Hepatocyte (in vitro differentiated cells): ENCODE measurements around the gene SPSB4. TPM values are rescaled to one million over a fixed set of nuclear protein-coding genes. Genes with fewer than 3 reads are reported as not detected.
"Not testable (repeated sequence)": the region's sequence is repeated elsewhere in the genome, so short reads cannot be mapped to it uniquely, and the experiment has no call there.

Experiments
- DNase-seq: peaks from one replicate; pipeline ENCODE4 v3.0.0-alpha.2; 2016; ENCODE audit warnings: low spot score
- H2AFZ ChIP-seq: fragments of 200-600 bp; sonication (generic); 2 replicates; pipeline ENCODE4 v1.6.0; 2016; ENCODE audit warnings: antibody characterized with exemption, mild to moderate bottlenecking
- H3K27ac ChIP-seq: fragments of 200-600 bp; sonication (generic); 2 replicates; pipeline ENCODE4 v1.5.1; 2016; ENCODE audit warnings: mild to moderate bottlenecking
- H3K27me3 ChIP-seq: fragments of 200-600 bp; sonication (generic); 2 replicates; pipeline ENCODE4 v1.6.1; 2016
- H3K36me3 ChIP-seq: fragments of 200-600 bp; sonication (generic); replicated peaks from 2 replicates; pipeline ENCODE4 v1.5.1; 2016; ENCODE audit warnings: low read depth; ENCODE audit not compliant: insufficient read depth
- H3K4me1 ChIP-seq: fragments of 200-600 bp; sonication (generic); 2 replicates; pipeline ENCODE4 v1.5.1; 2016; ENCODE audit warnings: mild to moderate bottlenecking, moderate library complexity; ENCODE audit not compliant: insufficient read depth
- H3K4me2 ChIP-seq: fragments of 200-600 bp; sonication (generic); 2 replicates; pipeline ENCODE4 v1.6.0; 2016
- H3K4me3 ChIP-seq: fragments of 200-600 bp; sonication (generic); 2 replicates; pipeline ENCODE4 v1.5.1; 2016; ENCODE audit warnings: mild to moderate bottlenecking
- H3K79me2 ChIP-seq: fragments of 200-600 bp; sonication (generic); 2 replicates; pipeline ENCODE4 v1.6.0; 2017; ENCODE audit warnings: mild to moderate bottlenecking
- H3K9me2 ChIP-seq: fragments of 200-600 bp; sonication (generic); replicated peaks from 2 replicates; pipeline ENCODE4 v1.6.0; 2017; ENCODE audit warnings: mild to moderate bottlenecking; ENCODE audit not compliant: insufficient read depth
- H3K9me3 ChIP-seq: fragments of 200-600 bp; sonication (generic); 2 replicates; pipeline ENCODE4 v1.5.1; 2016; ENCODE audit warnings: low read depth, mild to moderate bottlenecking
- H4K20me1 ChIP-seq: fragments of 200-600 bp; sonication (generic); 2 replicates; pipeline ENCODE4 v1.6.0; 2016; ENCODE audit warnings: mild to moderate bottlenecking; ENCODE audit not compliant: insufficient read depth, poor library complexity, severe bottlenecking
- EZH2 ChIP-seq: fragments of 200-600 bp; sonication (generic); IDR thresholded peaks from 2 replicates; pipeline ENCODE4 v1.6.1; 2016; ENCODE audit warnings: antibody characterized with exemption, mild to moderate bottlenecking, borderline replicate concordance
- EZH2phosphoT487 ChIP-seq: fragments of 200-600 bp; sonication (generic); IDR thresholded peaks from one replicate; pipeline ENCODE4 v1.6.1; 2018; ENCODE audit warnings: antibody characterized with exemption, mild to moderate bottlenecking, low read depth, moderate library complexity; ENCODE audit not compliant: unreplicated experiment, severe bottlenecking
- WGBS: methylation state at CpG from one replicate; pipeline ENCODE4 v1.1.6; 2016; ENCODE audit warnings: low lambda C conversion rate; ENCODE audit errors: missing lambda C conversion rate; 5-methylcytosine and 5-hydroxymethylcytosine counted together
- polyA plus RNA-seq: library from polyadenylated mRNA; unstranded; fragments of >200 nt; fragmentation: Nextera tagmentation; extraction: Ambion mirVana; gene quantifications from 2 replicates; pipeline ENCODE4 v1.2.1, GENCODE V29; 2016
- total RNA-seq: library from RNA; depleted of rRNA; stranded (reverse); fragments of >200 nt; gene quantifications from 2 replicates; pipeline ENCODE4 v1.2.3, GENCODE V29; 2014
- TF ChIP-seq, protein P1 (sequence below): fragments of 200-600 bp; sonication (generic); IDR thresholded peaks from 2 replicates; pipeline ENCODE4 v1.5.1; 2016; ENCODE audit warnings: antibody characterized with exemption, mild to moderate bottlenecking; ENCODE audit not compliant: poor library complexity

Gene SPSB4
- total and polyA plus RNA-seq, 2 experiments from 2014 or later, result 1.0 to 1.3 TPM

DNA sequence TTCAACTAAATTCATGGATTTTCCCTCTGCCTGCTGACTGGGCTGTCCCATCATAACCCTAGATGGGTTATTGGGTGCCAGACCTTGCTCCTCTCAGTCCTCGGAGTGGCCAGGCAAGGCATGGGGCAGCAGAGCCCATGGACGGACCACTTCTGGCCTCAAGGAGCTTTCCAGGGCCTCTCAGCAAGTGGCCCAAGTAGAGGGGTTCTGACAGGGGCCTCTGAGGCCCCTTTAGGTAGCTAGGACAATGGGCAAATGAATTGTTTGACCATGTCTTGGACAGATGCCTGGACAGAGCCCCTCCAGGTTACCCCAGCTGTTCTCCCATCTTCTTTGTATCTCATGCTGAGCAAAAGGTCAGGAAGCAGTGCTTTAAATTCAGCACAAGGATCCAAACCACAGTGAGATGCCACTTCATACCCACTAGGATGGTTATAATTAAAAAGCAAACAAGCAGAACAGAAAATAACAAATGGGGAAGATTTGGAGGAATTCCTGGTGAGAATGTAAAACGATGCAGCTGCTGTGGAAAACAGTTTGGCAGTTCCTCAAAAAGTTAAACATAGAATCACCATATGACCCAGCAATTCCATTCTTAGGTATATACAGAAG is 61.6 kb downstream of the SPSB4 start:
- Histone ChIP-seq H3K9me3 (no peaks in the 10 kb centered on the region), H3K4me1 (no peaks in the 10 kb centered on the region), H3K4me3 (no peak overlapping the region), H3K27ac (no peak overlapping the region), H3K4me2 (no peak overlapping the region), H3K36me3 (no peaks in the 10 kb centered on the region), H4K20me1 (no peaks in the 10 kb centered on the region), H2AFZ (no peak overlapping the region), H3K79me2 (no peaks in the 10 kb centered on the region), H3K27me3 (no peaks in the 10 kb centered on the region), H3K9me2 (no peaks in the 10 kb centered on the region)
- no peak for DNase-seq
- WGBS, result 95% methylated on average over 3 of the region's 3 CpGs
- TF ChIP-seq, protein P1, sequence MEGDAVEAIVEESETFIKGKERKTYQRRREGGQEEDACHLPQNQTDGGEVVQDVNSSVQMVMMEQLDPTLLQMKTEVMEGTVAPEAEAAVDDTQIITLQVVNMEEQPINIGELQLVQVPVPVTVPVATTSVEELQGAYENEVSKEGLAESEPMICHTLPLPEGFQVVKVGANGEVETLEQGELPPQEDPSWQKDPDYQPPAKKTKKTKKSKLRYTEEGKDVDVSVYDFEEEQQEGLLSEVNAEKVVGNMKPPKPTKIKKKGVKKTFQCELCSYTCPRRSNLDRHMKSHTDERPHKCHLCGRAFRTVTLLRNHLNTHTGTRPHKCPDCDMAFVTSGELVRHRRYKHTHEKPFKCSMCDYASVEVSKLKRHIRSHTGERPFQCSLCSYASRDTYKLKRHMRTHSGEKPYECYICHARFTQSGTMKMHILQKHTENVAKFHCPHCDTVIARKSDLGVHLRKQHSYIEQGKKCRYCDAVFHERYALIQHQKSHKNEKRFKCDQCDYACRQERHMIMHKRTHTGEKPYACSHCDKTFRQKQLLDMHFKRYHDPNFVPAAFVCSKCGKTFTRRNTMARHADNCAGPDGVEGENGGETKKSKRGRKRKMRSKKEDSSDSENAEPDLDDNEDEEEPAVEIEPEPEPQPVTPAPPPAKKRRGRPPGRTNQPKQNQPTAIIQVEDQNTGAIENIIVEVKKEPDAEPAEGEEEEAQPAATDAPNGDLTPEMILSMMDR, result no peak
- TF ChIP-seq EZH2 (no peak), EZH2phosphoT487 (no peak)

DNA sequence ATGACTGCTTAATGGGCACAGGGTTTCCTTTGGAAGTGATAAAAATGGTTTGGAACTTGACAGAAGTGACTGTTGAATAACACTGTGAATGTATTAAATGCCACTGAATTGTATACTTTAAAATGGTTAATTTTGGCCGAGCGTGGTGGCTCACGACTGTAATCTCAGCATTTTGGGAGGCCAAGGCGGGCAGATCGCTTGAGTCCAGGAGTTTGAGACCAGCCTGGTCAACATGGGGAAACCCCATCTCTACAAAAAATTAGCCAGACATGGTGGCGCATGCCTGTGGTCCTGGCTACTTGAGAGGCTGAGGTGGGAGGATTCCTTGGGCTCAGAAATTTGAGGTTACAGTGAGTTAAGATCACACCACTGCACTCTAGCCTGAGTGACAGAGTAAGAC is 62.5 kb downstream of the SPSB4 start:
- not testable (repeated sequence) for H3K27me3 ChIP-seq, H2AFZ ChIP-seq, H4K20me1 ChIP-seq, H3K4me1 ChIP-seq, H3K79me2 ChIP-seq, H3K36me3 ChIP-seq, H3K9me3 ChIP-seq, DNase-seq, H3K27ac ChIP-seq, H3K9me2 ChIP-seq, H3K4me2 ChIP-seq, H3K4me3 ChIP-seq
- whole genome bisulfite sequencing, result 98% methylated on average over 6 of the region's 6 CpGs

DNA sequence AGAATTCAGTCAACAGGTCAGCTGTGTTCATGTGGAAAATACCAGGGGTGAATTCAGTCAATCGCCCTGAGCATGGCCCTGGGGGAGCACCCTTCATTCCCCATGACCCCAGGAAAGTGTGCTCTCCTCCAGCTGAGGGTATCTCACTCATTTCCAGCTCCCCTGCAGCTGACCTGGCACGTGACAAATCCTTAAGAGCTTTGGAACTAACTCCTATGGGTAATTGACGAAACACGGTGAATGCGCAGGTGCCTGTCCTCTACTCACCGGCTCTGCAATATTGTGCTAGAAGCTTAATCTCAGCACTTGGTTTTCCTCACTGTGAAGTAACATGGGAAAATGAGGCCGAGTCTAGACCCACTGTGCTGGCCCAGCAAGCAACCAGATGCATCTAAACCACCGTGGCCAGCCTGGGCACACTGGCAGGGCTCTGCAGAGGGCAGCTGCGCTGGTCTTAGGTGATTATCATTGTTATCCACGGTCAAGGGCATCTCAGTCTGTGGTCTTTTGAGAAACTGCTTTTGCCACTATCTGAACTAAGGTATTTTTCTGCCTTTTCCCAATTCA is 63.1 kb downstream of the SPSB4 start:
- H2AFZ ChIP-seq, result no peak overlapping the region
- H3K4me1 ChIP-seq, result no peaks in the 10 kb centered on the region
- H3K27ac ChIP-seq, result no peak overlapping the region
- no peaks in the 10 kb centered on the region for H3K9me2 ChIP-seq
- no peaks in the 10 kb centered on the region for H3K9me3 ChIP-seq
- no peaks in the 10 kb centered on the region for H3K36me3 ChIP-seq
- no peaks in the 10 kb centered on the region for H3K27me3 ChIP-seq
- TF ChIP-seq, protein P1, result no peak
- no peaks in the 10 kb centered on the region for H4K20me1 ChIP-seq
- DNase-seq, result no peak
- H3K79me2 ChIP-seq, result no peaks in the 10 kb centered on the region
- H3K4me3 ChIP-seq, result no peak overlapping the region
- no peak overlapping the region for H3K4me2 ChIP-seq
- 97% methylated on average over 10 of the region's 10 CpGs for WGBS

DNA sequence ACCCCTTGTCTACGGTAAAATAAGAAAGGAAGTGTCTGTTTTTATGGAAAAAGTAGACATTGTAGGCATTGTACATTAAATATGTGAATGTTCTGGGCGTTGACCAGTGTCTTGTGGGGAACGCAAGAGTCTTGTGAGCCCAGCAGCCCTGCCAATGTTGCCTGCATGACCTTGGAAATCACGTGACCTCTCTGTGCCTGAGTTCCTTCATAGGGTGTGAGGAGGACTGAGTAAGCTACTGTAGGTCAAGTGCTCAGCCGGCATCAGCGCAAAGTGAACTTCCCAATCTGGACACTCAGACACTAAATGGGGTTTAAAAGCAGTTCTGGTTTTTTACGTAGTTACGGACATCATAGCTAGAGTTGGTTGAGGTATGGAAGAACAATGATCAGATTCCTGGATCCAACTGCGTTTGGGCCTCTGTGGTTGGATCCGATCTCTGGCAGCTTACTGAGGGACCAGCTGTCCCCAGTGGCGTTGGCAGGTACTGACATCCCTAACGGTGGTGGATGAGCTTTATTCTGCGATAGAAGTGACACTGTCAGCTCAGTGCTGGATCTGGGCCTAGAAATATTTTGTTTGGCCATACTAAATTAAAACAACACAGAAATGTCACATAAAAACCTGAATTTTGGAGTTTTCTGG is 63.8 kb downstream of the SPSB4 start:
- Histone ChIP-seq H4K20me1 (no peaks in the 10 kb centered on the region), H3K27me3 (no peaks in the 10 kb centered on the region), H3K9me3 (no peaks in the 10 kb centered on the region), H3K36me3 (no peaks in the 10 kb centered on the region), H3K27ac (no peak overlapping the region), H3K9me2 (no peaks in the 10 kb centered on the region), H3K4me2 (no peak overlapping the region), H2AFZ (no peak overlapping the region), H3K4me1 (no peaks in the 10 kb centered on the region), H3K4me3 (no peak overlapping the region), H3K79me2 (no peaks in the 10 kb centered on the region)
- DNase-seq, result no peak
- TF ChIP-seq EZH2 (no peak), EZH2phosphoT487 (no peak)
- TF ChIP-seq, protein P1, result peak; percentile 18
- 74% methylated on average over 13 of the region's 13 CpGs for WGBS
